GM19372 (cell line): ENCODE results near the gene SLC9C2.
"Not testable (repeated sequence)": the region's sequence is repeated elsewhere in the genome, so short reads cannot be mapped to it uniquely, and the experiment has no call there.

Experiments
- ATAC-seq: cut with Tn5 transposase; IDR thresholded peaks from one replicate; pipeline ENCODE4 v1.9.1; 2021; ENCODE audit warnings: mild to moderate bottlenecking, low read depth, moderate library complexity; ENCODE audit not compliant: unreplicated experiment

Gene SLC9C2

DNA sequence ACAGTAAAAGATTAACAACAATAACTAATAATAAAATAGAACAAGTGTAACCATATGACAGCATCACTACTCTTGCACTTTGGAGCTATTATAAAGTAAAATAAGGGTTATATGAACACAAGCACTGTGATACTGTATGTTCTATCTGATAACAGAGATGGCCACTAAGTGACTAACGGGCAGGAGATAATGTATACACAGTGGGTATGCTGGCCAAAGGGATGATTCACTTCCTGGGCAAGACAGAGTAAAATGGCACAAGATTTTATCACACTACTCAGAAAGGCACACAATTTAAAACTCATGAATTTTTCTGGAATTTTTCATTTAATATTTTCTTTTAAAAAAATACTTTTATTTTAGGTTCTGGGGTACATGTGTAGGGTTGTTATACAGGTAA lies 12.3 kb downstream of the SLC9C2 start:
- no peak for ATAC-seq

DNA sequence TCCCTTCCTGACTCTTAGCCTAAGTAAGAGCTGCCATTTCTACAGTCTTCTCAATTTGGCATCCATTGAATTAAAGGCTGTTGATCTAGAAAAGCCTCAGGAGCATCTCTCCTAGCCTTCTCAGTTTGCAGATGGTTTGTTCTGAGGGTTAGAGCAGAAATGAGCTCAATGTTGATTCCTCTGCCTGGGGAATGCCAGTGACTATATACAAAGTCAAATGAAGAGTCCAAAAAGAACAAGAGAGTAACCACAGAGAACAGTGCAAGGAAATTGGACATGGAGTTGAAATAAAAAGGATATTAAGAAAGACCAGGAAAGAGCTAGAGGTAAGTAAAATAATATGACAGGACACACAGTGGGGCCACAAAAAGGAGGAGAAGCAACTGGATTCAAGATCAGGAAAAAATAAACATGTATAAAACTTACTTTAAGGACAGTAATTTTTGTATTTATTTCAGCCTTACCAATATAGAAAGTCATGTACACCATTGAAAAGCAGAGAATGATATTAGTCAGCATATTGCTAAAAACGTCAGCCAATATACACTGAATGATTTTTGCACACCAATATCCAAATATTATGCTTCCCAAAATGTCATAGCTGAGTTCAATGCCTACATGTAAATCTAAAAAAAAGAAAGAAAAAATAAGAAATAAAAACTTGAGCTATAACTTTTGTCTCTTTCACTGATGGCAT lies 21.3 kb downstream of the SLC9C2 start:
- ATAC-seq, result no peak

DNA sequence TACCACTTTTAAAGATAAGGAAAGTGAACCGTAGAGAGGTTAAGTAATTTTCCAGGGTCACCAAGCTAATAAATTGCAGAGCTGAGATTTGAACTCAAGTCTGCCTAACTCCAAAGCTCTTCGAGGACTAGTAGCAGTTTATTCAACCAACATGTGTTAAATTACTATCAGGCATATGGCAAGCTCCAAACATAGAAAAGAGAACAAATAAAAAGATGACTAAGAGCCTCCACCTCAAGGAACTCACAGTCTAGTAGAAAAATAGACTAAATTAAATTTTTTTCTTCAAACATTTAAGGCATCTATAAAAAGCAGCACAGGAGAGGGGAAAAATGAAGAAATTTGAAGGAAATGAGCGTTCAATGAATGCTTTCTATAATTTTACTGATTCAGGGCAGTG lies 22.2 kb downstream of the SLC9C2 start:
- no peak for ATAC-seq

DNA sequence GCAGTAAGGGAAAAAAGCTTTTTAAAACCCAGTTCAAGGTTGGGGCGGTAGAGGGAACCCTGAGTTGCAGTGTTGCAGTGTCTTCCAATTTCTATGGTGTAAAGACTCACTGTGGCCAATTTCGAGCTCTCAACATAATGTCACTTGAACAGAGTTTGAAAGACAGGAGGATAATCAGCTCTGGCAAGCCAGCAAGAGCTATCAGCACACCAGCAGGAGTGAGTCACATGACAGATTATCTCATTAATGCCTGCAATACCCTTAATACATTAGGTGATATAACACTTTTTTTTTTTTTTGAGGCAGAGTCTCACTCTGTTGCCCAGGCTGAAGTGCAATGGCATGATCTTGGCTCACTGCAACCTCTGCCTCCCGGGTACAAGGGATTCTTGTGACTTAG lies 22.8 kb downstream of the SLC9C2 start:
- no peak for ATAC-seq

DNA sequence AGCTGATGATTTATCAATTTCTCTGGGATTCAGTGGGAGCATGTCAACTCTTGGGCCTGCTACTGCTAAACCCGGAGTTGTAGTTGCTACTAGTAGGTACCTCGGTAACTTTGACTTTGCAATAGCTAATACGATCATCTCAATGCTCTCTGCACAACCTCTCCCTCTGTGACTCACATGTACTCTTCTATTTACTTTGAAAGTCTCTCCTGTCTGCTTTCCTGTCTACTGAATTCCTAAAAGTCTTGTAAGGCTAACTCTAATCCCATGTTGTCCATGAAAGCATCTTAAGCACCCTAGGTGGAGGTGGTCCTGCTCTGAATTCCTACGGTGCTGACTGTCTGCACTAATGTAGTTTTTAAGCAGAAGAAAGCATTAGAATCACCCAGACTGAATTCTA lies 29.3 kb downstream of the SLC9C2 start:
- ATAC-seq, result no peak

DNA sequence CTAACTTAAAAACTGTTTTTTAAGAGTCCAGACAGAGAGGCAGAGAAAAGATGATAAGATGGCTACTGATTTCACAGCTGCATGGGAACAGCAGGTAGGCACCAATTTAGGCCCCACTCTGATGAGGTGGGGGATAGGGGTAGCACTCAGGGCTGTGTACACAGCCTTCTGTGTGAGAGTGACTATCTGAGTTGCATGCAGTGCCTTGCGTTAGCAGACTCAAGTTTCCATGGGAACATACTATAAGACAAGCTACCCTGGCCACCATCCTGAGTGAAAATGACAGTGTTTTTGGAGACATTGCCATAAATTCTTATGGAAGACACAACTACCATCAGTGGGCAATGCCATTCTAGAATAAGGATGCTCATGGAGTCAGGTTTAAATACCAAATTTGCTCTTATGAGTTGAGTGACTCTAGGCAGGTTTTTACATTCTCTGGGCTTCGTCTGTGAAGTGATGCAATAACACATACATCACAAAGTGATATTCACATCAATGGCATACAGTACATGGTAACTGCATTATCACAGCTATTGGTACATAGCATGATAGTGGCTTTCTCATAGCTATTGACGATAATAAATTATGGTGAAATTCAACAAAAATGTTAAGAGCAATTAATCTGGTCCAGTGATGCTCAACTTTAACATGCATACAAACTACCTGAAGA lies 30.5 kb downstream of the SLC9C2 start:
- no peak for ATAC-seq

DNA sequence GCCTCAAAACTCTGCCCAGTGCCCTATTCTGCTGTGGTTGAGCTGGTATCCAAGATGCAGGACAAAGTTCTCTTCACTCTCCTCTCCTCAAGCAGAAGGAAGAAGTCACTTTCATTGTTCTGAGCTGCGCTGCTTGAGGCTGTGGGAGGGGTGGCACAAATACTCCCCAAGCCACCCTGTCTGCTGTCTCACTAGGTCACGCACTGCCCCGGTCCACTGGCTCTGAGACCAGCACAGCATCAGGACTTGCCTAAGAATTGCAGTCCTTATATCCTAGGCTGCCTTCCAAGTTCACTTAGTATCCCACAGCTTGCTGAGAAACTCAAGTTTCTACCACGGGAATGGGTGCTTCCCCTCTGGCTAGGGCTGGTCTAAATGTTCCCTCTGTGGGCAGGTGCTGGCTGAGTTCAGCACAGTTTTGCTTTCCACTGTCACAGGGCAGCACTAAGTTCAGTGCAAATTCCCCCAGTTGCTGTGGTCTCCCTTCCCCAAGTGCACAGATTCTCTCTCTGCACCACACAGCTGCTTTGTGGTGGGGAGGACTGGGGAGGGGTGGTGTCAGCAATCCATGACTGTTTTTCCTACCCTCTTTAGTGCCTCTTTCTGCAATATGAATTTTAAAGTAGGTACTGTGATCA lies 32.4 kb downstream of the SLC9C2 start:
- ATAC-seq, result no peak

DNA sequence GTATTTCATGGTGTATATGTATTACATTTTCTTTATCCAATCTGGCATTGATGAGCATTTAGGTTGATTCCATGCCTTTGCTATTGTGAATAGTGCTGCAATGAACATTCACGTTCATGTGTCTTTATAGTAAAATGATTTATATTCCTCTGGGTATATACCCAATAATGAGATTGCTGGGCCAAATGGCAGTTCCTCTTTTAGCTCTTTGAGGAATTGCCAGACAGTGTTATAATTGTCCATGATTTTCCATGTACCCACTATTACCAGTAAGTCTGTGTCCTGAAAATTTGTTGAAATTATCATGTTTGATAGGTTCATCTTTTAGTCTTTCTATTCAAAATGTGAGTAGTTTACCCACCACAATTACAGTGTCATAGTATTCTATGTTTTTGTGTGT lies 34.4 kb downstream of the SLC9C2 start:
- ATAC-seq, result no peak

DNA sequence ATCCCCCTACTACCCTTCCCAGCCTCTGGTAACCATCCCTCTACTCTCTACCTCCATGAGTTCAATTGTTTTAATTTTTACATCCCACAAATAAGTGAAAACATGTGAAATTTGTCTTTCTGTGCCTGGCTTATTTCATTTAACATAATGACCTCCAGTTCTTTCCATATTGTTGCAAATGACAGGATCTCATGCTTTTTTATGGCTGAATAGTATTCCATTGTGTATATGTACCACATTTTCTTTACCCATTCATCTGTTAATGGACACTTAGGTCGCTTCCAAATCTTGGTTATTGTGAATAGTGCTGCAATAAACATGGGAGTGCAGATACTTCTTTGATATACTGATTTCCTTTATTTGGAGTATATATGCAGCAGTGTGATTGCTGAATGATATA lies 39.0 kb downstream of the SLC9C2 start:
- not testable (repeated sequence) for ATAC-seq

DNA sequence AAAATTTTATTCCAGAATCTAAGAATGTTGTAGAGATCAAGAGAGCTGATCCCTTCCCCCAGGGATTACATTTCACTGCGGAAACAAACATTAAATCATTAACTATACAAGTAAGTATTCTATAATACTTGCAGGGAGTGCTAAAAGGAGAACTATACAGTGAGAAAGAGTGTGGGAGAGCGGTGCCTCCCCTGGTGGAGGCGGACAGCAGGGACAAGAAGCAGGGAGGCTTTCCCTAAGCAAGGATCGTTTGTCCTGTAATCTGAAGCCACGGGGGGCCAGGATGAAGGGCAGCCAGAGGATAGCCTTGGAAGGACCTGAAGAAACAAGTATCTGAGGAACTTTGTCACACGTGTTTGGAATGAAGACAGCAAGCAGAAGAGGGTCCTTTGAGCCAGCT lies 40.1 kb downstream of the SLC9C2 start:
- no peak for ATAC-seq

DNA sequence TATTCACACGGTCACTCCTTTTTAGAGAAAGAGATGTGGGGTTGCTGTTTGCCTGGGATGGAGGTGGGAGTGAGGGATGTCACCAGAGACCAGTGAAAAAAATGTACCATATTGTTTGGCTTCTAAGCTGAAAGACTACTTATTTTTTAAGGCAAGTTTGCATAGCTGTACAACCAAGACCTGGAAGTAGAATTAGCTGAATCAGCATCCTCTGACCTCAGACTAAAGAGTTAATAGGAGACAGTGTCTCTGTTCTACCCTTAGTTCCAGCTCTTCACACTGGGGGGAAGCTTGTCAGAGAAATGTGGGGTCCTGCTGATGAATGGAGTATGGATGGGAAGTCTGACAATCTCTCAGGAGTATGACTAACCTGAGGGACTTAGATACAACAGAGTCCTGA lies 41.6 kb downstream of the SLC9C2 start:
- ATAC-seq, result no peak

DNA sequence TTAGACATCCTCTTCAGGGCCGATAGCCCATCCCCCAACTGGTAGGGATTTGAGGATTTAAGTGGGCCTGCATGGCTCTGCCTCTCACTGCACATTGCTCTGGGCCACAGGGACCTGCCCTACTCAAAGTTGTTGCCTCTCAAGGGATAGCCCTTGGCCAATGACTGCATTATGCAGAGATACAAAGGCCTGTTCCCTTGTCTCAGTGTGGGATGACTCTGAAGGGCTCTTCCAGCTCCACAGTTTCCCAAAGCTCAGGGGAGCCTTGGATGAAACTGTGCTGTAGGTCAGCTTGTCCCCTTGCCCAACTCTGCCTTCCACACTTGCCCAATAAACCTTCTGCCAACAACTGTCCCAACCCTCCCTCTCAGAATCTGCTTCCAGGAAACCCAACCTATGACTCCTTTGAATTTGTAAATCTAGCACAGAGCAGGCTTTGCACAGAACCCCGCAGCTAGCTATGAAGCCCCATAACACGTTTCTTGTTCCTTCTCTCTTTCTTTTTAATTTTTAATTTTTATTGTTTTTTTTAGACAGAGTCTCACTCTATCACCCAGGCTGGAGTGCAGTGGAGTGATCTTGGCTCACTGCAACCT lies 42.5 kb downstream of the SLC9C2 start:
- ATAC-seq, result no peak

DNA sequence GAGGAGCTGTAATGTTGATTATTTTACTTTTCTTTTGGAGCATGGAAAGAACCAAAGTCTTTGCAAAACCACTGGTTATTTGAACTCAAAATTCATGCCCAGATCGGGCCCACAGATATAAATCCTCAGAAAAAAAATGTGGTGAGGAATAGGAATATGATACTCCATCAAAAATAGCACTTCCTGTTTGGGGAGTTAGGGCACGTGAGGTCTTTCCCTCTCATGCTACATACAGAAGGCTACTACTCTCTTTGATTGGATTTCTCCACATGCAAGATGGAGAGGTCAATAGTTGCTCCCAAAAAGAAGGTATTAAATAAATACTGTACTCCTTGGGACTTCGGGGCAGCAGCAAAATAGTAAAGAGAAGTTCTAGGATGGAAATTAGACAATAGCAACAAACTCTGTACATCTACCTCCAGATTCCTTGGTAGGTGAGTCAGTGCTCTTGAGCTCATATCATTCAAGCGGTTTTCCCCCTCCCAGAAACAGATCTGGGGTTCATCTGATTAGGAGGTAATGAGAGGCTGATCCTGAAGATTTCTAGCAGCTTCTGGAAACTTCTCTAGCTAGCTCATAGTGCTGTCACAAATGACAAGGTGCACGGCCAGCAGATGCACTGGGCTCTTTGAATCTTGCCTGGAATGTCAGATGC lies 47.1 kb downstream of the SLC9C2 start:
- ATAC-seq, result no peak

DNA sequence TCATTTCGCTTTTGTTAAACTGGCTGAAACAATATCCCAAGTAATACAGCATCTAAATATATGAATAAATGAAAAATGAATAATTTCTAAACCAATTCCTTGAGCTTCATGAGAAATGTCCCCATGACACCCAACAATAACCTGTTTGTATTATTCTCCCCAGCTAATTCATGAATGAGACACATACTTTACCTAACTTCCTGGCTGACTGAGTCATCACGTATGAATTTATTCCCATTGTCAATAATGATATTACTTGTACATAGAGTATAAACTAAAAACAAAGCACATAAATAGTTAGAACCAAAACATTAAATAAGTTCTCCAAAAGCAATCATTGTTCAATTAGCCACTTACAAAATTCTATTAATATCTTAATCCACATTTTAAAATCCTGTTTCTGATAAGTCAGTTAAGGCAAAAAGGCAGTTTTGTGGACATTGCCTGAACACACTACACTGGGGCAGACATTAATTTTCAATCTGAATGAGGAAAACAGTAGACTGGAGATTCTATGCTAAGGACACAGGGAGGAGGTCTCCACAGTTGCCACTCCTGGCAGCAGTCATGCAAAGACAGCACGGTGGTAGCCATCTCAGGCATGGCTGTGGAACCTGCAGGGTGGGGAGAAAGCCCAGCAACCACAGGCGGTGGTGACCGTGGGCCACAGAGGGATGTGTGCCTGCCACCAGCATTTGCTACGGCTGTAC lies 48.2 kb downstream of the SLC9C2 start:
- no peak for ATAC-seq

DNA sequence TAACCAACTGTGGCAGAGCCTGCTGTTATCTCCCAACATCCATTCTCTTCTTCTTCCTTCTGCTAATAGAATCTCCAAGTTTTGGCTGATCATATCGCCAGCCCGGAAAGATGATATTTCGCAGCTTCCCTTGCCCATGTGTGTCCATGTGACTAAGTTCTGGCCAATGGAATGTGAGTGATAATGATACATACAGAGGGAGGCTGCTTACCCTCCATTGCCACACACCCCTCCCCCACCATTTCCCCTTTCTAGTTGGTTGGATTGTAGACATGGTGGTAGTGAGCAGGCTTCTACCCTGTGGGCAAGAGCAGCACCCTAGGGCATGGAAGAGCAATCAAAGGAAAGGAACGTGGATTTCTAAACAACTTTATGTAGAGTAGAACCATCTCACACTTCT lies 48.8 kb downstream of the SLC9C2 start:
- ATAC-seq, result no peak

DNA sequence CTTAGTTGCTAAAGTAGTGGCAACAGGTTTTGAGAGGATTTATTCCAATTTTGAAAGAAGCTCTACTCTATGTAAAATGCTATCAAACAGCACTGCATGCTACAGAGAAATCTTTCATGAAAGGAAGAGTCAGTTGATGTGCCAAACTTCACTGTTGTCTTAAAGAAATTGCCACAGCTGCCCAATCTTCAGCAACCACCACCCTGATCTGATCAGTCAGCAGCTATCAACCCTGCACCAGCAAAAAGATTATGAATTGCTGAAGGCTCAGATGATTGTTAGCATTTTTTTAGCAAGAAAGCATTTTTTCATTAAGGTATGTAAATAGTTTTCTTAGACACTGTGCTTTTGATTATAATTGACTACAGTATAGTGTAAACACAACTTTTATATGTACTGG lies 49.6 kb downstream of the SLC9C2 start:
- ATAC-seq, result no peak

DNA sequence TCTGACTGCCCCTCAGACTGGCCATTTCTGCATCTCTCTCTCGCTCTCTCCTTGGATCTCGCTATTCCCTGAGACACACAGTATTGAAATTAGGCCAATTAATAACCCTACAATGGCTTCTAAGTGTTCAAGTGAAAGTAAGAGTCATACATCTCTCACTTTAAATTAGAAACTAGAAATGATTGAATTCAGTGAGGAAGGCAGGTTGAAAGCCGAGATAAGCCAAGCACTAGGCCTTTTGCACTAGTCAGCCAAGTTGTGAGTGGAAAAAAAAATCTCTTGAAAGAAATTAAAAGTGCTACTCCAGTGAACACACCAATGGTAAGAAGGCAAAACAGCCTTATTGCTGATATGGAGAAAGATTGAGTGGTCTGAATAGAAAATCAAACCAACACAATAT lies 51.2 kb downstream of the SLC9C2 start:
- no peak for ATAC-seq

DNA sequence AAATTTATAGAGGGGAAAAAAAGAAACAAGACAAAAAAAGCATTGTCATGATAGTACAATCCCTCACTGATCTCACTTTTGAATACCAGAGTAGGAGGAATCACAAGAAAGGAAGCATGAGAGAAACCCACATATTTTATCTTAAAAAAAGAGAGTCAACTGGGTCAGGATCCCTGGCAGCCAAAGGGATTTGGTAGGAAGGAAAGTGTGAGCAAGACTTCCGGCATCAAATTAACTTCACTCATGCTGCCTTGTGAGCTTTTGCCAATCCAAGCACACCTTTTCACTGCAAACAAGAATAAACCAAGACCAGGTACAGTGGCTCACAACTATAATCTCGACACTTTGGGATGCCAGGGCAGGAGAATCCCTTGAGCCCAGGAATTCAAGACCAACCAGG lies 53.1 kb downstream of the SLC9C2 start:
- ATAC-seq, result no peak

DNA sequence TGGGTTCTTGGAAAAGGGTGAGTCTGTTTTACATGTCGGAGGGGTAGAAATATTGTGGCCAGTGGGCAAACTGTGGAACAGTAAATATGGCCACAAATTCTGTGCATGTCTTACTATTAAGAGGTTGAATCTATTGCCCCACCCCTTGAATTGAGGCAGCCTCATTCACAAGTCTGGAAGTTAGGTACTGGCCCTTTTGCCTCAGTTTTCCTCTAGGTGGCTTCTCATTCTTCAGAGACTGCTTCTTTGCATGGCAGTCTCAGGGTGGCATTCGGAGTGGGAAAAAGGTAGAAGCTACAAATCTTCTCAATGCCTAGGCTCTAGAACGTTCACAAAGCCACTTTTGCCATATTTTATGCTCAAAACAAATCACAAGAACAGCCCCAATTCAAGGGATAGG lies 57.2 kb downstream of the SLC9C2 start:
- no peak for ATAC-seq

DNA sequence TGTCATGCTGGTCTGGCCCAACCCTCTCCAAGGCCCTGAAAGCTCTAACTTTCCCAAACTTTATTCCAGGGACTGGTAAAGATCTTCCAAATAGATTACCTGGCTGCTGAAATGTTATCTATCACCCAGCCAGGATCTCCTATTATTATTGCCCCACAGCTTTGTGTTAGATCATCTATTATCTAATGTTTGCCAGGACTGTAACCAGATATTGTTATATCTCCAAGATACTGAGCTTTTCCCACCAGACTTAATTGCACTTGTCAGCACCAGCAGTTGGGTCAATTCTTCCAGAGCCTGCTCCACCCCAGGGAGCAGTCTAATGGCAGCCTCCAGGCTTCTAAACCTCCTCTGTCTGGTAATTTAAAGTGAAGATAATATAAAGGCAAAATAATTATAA lies 66.6 kb downstream of the SLC9C2 start:
- ATAC-seq, result no peak

DNA sequence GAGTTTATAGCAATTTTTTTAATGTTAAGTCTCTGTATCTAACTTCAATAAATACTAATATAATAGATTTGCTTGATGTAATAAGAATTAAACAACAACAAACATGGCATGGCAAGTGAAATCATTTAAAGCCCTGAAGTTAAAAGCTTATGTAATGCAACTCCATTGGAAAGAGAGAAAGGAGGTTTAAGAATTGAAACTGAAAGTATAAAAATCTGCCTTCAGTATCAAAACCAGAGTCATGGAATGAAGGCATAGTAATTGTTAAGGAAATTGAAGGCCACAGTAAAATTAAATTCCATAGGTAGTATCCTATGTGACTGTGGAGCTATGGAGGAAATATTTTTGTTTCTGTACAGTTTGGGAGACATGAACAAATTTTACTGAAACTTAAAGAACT lies 70.6 kb downstream of the SLC9C2 start:
- ATAC-seq, result no peak
